ENCODE measurements around the gene CADM2. TPM values are rescaled to one million over a fixed set of nuclear protein-coding genes. Genes with fewer than 3 reads are reported as not detected.

The CADM2 gene
- polyA plus RNA-seq, 1 donor from 2014 or later, result 4.5 TPM

- H3K79me2 ChIP-seq (replicated peaks; ENCODE audit: insufficient read depth, low read length), result no peaks in the 10 kb centered on the region
- no peaks in the 10 kb centered on the region for H3K9me3 ChIP-seq (ENCODE audit: low read length)
- no peak overlapping the region for H3K4me3 ChIP-seq (ENCODE audit: low read length)
- H4K20me1 ChIP-seq (ENCODE audit: insufficient read depth), result no peaks in the 10 kb centered on the region
- no peaks in the 10 kb centered on the region for H3K27me3 ChIP-seq (ENCODE audit: insufficient read depth, low read depth, low read length)
- no peaks in the 10 kb centered on the region for H3K36me3 ChIP-seq (ENCODE audit: insufficient read depth, low read length)
- H2AFZ ChIP-seq (ENCODE audit: low read depth, low read length), result no peak overlapping the region
- H3K27ac ChIP-seq (ENCODE audit: low read length), result no peak overlapping the region
- no peak for TF ChIP-seq EP300 (conservative IDR thresholded peaks at IDR 0.05; ENCODE audit: poor library complexity, severe bottlenecking)
- no peaks in the 10 kb centered on the region for H3F3A ChIP-seq (ENCODE audit: insufficient read depth, low read length, poor library complexity, severe bottlenecking)
- H3K4me2 ChIP-seq (ENCODE audit: low read length), result no peak overlapping the region
- no peak overlapping the region for H3K9ac ChIP-seq (ENCODE audit: low read length)
- no peaks in the 10 kb centered on the region for H3K9me2 ChIP-seq (ENCODE audit: insufficient read depth, low read length)
Observed at GRCh38 chr3:85790445-85791030, 831.7 kb downstream of the CADM2 start.

GRCh38 chr3:85796140-85796539 lies 837.4 kb downstream of the CADM2 start:
- no peaks in the 10 kb centered on the region for H3K79me2 ChIP-seq (replicated peaks; ENCODE audit: insufficient read depth, low read length)
- H3K9me2 ChIP-seq (ENCODE audit: insufficient read depth, low read length), result no peaks in the 10 kb centered on the region
- H3K9ac ChIP-seq (ENCODE audit: low read length), result no peak overlapping the region
- no peaks in the 10 kb centered on the region for H3K36me3 ChIP-seq (ENCODE audit: insufficient read depth, low read length)
- TF ChIP-seq MXI1 (conservative IDR thresholded peaks at IDR 0.05; ENCODE audit: poor library complexity, severe bottlenecking), result no peak
- TF ChIP-seq POLR2AphosphoS5 (IDR thresholded peaks at IDR 0.05), result no peak
- TF ChIP-seq CTCF (IDR thresholded peaks at IDR 0.05; ENCODE audit: poor library complexity, severe bottlenecking), result no peak
- no peak for TF ChIP-seq RAD21 (conservative IDR thresholded peaks at IDR 0.05)
- no peak for TF ChIP-seq REST (IDR thresholded peaks at IDR 0.05; ENCODE audit: borderline replicate concordance)
- no peak for TF ChIP-seq EP300 (conservative IDR thresholded peaks at IDR 0.05; ENCODE audit: poor library complexity, severe bottlenecking)
- no peak for TF ChIP-seq TAF1 (IDR thresholded peaks at IDR 0.05; ENCODE audit: low read depth)
- no peak for TF ChIP-seq EZH2 (IDR thresholded peaks at IDR 0.05; ENCODE audit: borderline replicate concordance, insufficient read depth, low read length, poor library complexity, severe bottlenecking)
- no peak for TF ChIP-seq SMC3 (conservative IDR thresholded peaks at IDR 0.05; ENCODE audit: poor library complexity)
- no peaks in the 10 kb centered on the region for H4K20me1 ChIP-seq (ENCODE audit: insufficient read depth)
- H3K4me2 ChIP-seq (ENCODE audit: low read length), result no peak overlapping the region
- no peak overlapping the region for H3K4me3 ChIP-seq (ENCODE audit: low read length)
- no peak overlapping the region for H3K27ac ChIP-seq (ENCODE audit: low read length)
- no peaks in the 10 kb centered on the region for H3F3A ChIP-seq (ENCODE audit: insufficient read depth, low read length, poor library complexity, severe bottlenecking)
- H2AFZ ChIP-seq (ENCODE audit: low read depth, low read length), result no peak overlapping the region
- no peaks in the 10 kb centered on the region for H3K27me3 ChIP-seq (ENCODE audit: insufficient read depth, low read depth, low read length)
- no peaks in the 10 kb centered on the region for H3K9me3 ChIP-seq (ENCODE audit: low read length)

Data from neural cell (in vitro differentiated cells).